ENCODE results near the gene FHL5.

DNA sequence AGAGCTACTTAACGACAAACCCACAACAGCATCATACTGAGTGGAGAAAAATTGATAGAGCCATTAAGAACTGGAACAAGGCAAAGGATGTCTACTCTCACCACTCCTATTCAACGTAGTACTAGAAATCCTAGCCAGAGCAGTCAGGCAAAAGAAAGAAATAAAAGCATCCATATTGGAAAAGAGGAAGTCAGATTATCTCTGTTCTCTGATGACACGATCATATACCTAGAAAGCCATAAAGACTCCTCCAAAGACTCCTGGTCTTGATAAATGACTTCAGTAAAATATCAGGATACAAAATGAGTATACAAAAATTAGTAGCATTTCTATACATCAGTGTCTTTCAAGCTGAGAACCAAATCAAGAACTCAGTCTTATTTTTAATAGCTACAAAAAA lies 17.0 kb upstream of the FHL5 start:
- TF ChIP-seq, protein P1, sequence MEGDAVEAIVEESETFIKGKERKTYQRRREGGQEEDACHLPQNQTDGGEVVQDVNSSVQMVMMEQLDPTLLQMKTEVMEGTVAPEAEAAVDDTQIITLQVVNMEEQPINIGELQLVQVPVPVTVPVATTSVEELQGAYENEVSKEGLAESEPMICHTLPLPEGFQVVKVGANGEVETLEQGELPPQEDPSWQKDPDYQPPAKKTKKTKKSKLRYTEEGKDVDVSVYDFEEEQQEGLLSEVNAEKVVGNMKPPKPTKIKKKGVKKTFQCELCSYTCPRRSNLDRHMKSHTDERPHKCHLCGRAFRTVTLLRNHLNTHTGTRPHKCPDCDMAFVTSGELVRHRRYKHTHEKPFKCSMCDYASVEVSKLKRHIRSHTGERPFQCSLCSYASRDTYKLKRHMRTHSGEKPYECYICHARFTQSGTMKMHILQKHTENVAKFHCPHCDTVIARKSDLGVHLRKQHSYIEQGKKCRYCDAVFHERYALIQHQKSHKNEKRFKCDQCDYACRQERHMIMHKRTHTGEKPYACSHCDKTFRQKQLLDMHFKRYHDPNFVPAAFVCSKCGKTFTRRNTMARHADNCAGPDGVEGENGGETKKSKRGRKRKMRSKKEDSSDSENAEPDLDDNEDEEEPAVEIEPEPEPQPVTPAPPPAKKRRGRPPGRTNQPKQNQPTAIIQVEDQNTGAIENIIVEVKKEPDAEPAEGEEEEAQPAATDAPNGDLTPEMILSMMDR (IDR thresholded peaks at IDR 0.05) = no peak
- TF ChIP-seq POLR2A (IDR thresholded peaks at IDR 0.05) = no peak

All from Peyer's patch (tissue), 4 donors.